B cell (primary cell): Measurements from ENCODE around the gene PRDX1. TPM values are rescaled to one million over a fixed set of nuclear protein-coding genes. Genes with fewer than 3 reads are reported as not detected.

Experiments used
- ATAC-seq: fragments of 200-7000 bp; cut with Tn5 transposase; one replicate; pipeline ENCODE4 v1.10.0; 2021; ENCODE audit warnings: low read depth, mild to moderate bottlenecking, moderate number of reproducible peaks, moderate library complexity
- CTCF ChIA-PET: fragments of 350-600 bp; sonication (Branson Sonifier 250); formaldehyde crosslinking; loops from one replicate; lab custom pipeline; 2021; ENCODE audit warnings: antibody characterized with exemption, inconsistent platforms; lab: Charles Lee
- POLR2A ChIA-PET: fragments of 350-600 bp; sonication (Branson Sonifier 250); formaldehyde crosslinking; loops from one replicate; lab custom pipeline; 2021; ENCODE audit warnings: antibody characterized with exemption; lab: Charles Lee
- DNase-seq: peaks from one replicate; pipeline ENCODE4 v3.0.0; 2013
- H2AFZ ChIP-seq: 2 replicates; pipeline ENCODE4 v1.6.1; 2012; ENCODE audit warnings: mild to moderate bottlenecking, low read depth, low read length; ENCODE audit not compliant: insufficient read depth, poor library complexity, severe bottlenecking
- H3K27ac ChIP-seq, 2 donors: 1 replicate in 1 of 2; 2 replicates in 1 of 2; pipeline ENCODE4 v1.5.1; 2012 to 2013; ENCODE audit warnings: low read length in 2 of 2, mild to moderate bottlenecking in 2 of 2, moderate library complexity in 1 of 2
- H3K27me3 ChIP-seq, 4 experiments: fragments of 200-600 bp in 1 of 4; sonication (generic) in 1 of 4; replicated peaks in 1 of 4; 1 replicate in 2 of 4; 2 replicates in 2 of 4; pipeline versions ENCODE4 v1.6.1 to v1.7.0; 2013 to 2016; ENCODE audit warnings: low read length in 3 of 4, mild to moderate bottlenecking in 2 of 4, mixed read lengths in 1 of 4, moderate library complexity in 1 of 4; ENCODE audit not compliant: insufficient read depth in 4 of 4, control insufficient read depth in 3 of 4; ENCODE audit errors: control extremely low read depth in 1 of 4
- H3K36me3 ChIP-seq, 2 experiments: replicated peaks in 1 of 2; 1 replicate in 1 of 2; 2 replicates in 1 of 2; pipeline versions ENCODE4 v1.6.1 to v1.7.1; 2013; ENCODE audit warnings: low read length in 1 of 2; ENCODE audit not compliant: insufficient read depth in 2 of 2, control insufficient read depth in 1 of 2; ENCODE audit errors: control extremely low read depth in 1 of 2, extremely low read depth in 1 of 2
- H3K4me1 ChIP-seq, 2 donors: fragments of 200-600 bp in 1 of 2; sonication (generic) in 1 of 2; 1 replicate in 1 of 2; 2 replicates in 1 of 2; pipeline versions ENCODE4 v1.5.1 to v1.6.1; 2013 to 2017; ENCODE audit warnings: low read length in 2 of 2; ENCODE audit not compliant: control insufficient read depth in 2 of 2, insufficient read depth in 2 of 2
- H3K4me2 ChIP-seq: replicated peaks from 2 replicates; pipeline ENCODE3; 2012; ENCODE audit warnings: mild to moderate bottlenecking, low read depth, low read length; ENCODE audit not compliant: poor library complexity, severe bottlenecking
- H3K4me3 ChIP-seq, 5 experiments: fragments of 200-600 bp in 1 of 5; sonication (generic) in 1 of 5; 1 replicate in 3 of 5; 2 replicates in 2 of 5; pipeline versions ENCODE4 v1.5.1 to v1.7.0; 2011 to 2016; ENCODE audit warnings: low read length in 4 of 5, mild to moderate bottlenecking in 4 of 5, low read depth in 2 of 5, control low read depth in 1 of 5, moderate library complexity in 1 of 5; ENCODE audit not compliant: insufficient read depth in 1 of 5; ENCODE audit errors: control extremely low read depth in 1 of 5, extremely low read depth in 1 of 5
- H3K79me2 ChIP-seq: fragments of 200-600 bp; sonication (generic); one replicate; pipeline ENCODE4 v1.6.0; 2016; ENCODE audit warnings: low read length; ENCODE audit not compliant: control insufficient read depth, insufficient read depth
- H3K9ac ChIP-seq: fragments of 200-600 bp; sonication (generic); 2 replicates; pipeline ENCODE4 v1.6.1; 2017; ENCODE audit warnings: mild to moderate bottlenecking, low read length, moderate library complexity
- H3K9me3 ChIP-seq, 3 donors: one replicate each; pipeline versions ENCODE4 v1.6.1 to v1.7.1; 2013; ENCODE audit warnings: low read length in 2 of 3; ENCODE audit not compliant: control insufficient read depth in 2 of 3, insufficient read depth in 1 of 3; ENCODE audit errors: control extremely low read depth in 1 of 3
- H4K20me1 ChIP-seq: 2 replicates; pipeline ENCODE4 v1.6.0; 2012; ENCODE audit warnings: mild to moderate bottlenecking, low read length; ENCODE audit not compliant: insufficient read depth, control insufficient read depth, poor library complexity, severe bottlenecking
- H3K27ac Mint-ChIP-seq: one replicate; pipeline ENCODE4 v1.8.0; 2021; ENCODE audit warnings: mixed read lengths
- H3K27me3 Mint-ChIP-seq: one replicate; pipeline ENCODE4 v1.8.0; 2021; ENCODE audit warnings: mixed read lengths
- H3K4me1 Mint-ChIP-seq: one replicate; pipeline ENCODE4 v1.8.0; 2021; ENCODE audit warnings: mixed read lengths
- H3K4me3 Mint-ChIP-seq: one replicate; pipeline ENCODE4 v1.8.0; 2021; ENCODE audit warnings: mixed read lengths
- H3K9me3 Mint-ChIP-seq: one replicate; pipeline ENCODE4 v1.8.0; 2022; ENCODE audit warnings: mixed read lengths; ENCODE audit not compliant: insufficient read depth
- CTCF ChIP-seq: fragments of 200-600 bp; IDR thresholded peaks from one replicate; pipeline ENCODE4 v1.8.0; 2022; ENCODE audit warnings: antibody characterized with exemption, mild to moderate bottlenecking
- EZH2 ChIP-seq: IDR thresholded peaks from 2 replicates; pipeline ENCODE4 v1.6.1; 2012; ENCODE audit warnings: borderline replicate concordance, low read depth, mild to moderate bottlenecking, moderate library complexity, low read length; ENCODE audit not compliant: insufficient read depth, poor library complexity, severe bottlenecking
- WGBS: methylation state at CpG from one replicate; pipeline ENCODE4 v1.1.5; 2013; ENCODE audit warnings: missing lambda C conversion rate; ENCODE audit not compliant: insufficient coverage; 5-methylcytosine and 5-hydroxymethylcytosine counted together
- intact Hi-C: fragments of 100-400 bp; cut with micrococcal nuclease; formaldehyde crosslinking; loops from one replicate; pipeline ENCODE4 v1.10.0; 2022
- polyA plus RNA-seq: library from polyadenylated mRNA; depleted of rRNA; stranded (reverse); fragments of >200 nt; gene quantifications from 2 replicates; pipeline ENCODE4 v1.2.3, GENCODE V29; 2012
- total RNA-seq, 2 donors: library from RNA; stranded (reverse); fragments of 120-200 nt in 1 of 2; gene quantifications; 1 replicate in 1 of 2; 2 replicates in 1 of 2; pipeline versions ENCODE4 v1.2.3 to v1.2.4, GENCODE V29; 2013 to 2022

PRDX1 gene
- total and polyA plus RNA-seq, 2 donors (not counting 1 experiment from before 2014, with no cell fraction given), result 56.4 to 104 TPM

GRCh38 chr1:45563843-45564242, 42.2 kb upstream of the PRDX1 start:
- 82% methylated on average over 1 of the region's 2 CpGs for WGBS
- ATAC-seq, result no peak
- H3K4me3 ChIP-seq, result no peak overlapping the region
- peaks cover 38% of the 10 kb centered on the region for H3K79me2 ChIP-seq
- no peak for DNase-seq
- Mint-ChIP-seq H3K27ac (no peak overlapping the region), H3K4me3 (no peak overlapping the region), H3K4me1 (peaks cover 2% of the 10 kb centered on the region), H3K9me3 (no peaks in the 10 kb centered on the region), H3K27me3 (no peaks in the 10 kb centered on the region)
- H2AFZ ChIP-seq, result no peak overlapping the region
- H3K4me1 ChIP-seq, result no peaks in the 10 kb centered on the region
- H3K27me3 ChIP-seq, result no peaks in the 10 kb centered on the region
- H3K4me2 ChIP-seq, result no peak overlapping the region
- H3K36me3 ChIP-seq, result peaks cover 2 to 59% of the 10 kb centered on the region in 2 experiments
- no peaks in the 10 kb centered on the region for H3K9me3 ChIP-seq
- no peak overlapping the region for H3K9ac ChIP-seq
- H3K27ac ChIP-seq, result no peak overlapping the region
- no peaks in the 10 kb centered on the region for H4K20me1 ChIP-seq
- intact Hi-C loops, result no loop called here
- no peak for TF ChIP-seq CTCF
- no peak for TF ChIP-seq EZH2
- ChIA-PET CTCF (interaction anchor here (1.4 to 13.3 kb wide), 3 partner anchors 33 to 262 kb away, joined by 3 to 351 read pairs (median 3); no protein-coding TSS in a partner anchor), POLR2A (no interaction called here)

- peaks cover 13% of the 10 kb centered on the region for H4K20me1 ChIP-seq
- TF ChIP-seq EZH2, result no peak
- TF ChIP-seq CTCF, result no peak
Measured at GRCh38 chr1:45557422-45557944, 35.8 kb upstream of the PRDX1 start.

More at GRCh38 chr1:45557422-45557944, 35.8 kb upstream of the PRDX1 start:
- Mint-ChIP-seq H3K27ac (peak overlapping the region; percentile 50), H3K9me3 (no peaks in the 10 kb centered on the region), H3K4me3 (no peak overlapping the region), H3K4me1 (peaks cover 11% of the 10 kb centered on the region), H3K27me3 (no peaks in the 10 kb centered on the region)
- Histone ChIP-seq H3K9me3 (no peaks in the 10 kb centered on the region), H3K36me3 (peaks cover 7 to 36% of the 10 kb centered on the region in 2 experiments), H3K27ac (peak overlapping the region in 1 of 2 donors; percentile 34), H3K4me2 (no peak overlapping the region), H3K27me3 (no peaks in the 10 kb centered on the region), H3K79me2 (peaks cover 79% of the 10 kb centered on the region), H3K4me1 (peaks cover under 1 to 2% of the 10 kb centered on the region in 2 donors), H2AFZ (no peak overlapping the region), H3K9ac (no peak overlapping the region), H3K4me3 (no peak overlapping the region)
- ATAC-seq (no peak), DNase-seq (no peak)
- WGBS, result 83% methylated on average over 3 of the region's 3 CpGs
- CTCF ChIA-PET, result interaction anchor here (0.6 to 3.4 kb wide), 5 partner anchors 10 to 46 kb away, joined by 3 to 25 read pairs (median 4); no protein-coding TSS in a partner anchor
- intact Hi-C loops, result no loop called here
- POLR2A ChIA-PET, result interaction anchor here (0.6 to 0.7 kb wide), 2 partner anchors 68 to 126 kb away, joined by 8 to 10 read pairs; no protein-coding TSS in a partner anchor
